Gastroesophageal sphincter (tissue), 3 donors: Measurements from ENCODE around the gene SHANK3.

ENCODE experiments used
- CTCF ChIP-seq, 4 experiments: fragments of 200-600 bp in 2 of 4; fragments of 450-650 bp in 2 of 4; sonication (generic) in 1 of 4; IDR thresholded peaks; one replicate each; pipeline ENCODE4 v1.5.1; 2017 to 2019; ENCODE audit warnings: antibody characterized with exemption in 4 of 4, mild to moderate bottlenecking in 2 of 4, moderate library complexity in 2 of 4
- POLR2A ChIP-seq, 2 donors: fragments of 450-650 bp; IDR thresholded peaks; one replicate each; pipeline ENCODE4 v1.6.1; 2017; ENCODE audit warnings: antibody characterized with exemption in 2 of 2, mild to moderate bottlenecking in 2 of 2, moderate library complexity in 1 of 2

GRCh38 chr22:50673231-50674129 lies 857 bp downstream of the SHANK3 start:
- TF ChIP-seq CTCF (IDR thresholded peaks at IDR 0.05) (no peak), POLR2A (IDR thresholded peaks at IDR 0.05) (no peak)
